ENCODE measurements around the gene EPB41L4B.

DNA sequence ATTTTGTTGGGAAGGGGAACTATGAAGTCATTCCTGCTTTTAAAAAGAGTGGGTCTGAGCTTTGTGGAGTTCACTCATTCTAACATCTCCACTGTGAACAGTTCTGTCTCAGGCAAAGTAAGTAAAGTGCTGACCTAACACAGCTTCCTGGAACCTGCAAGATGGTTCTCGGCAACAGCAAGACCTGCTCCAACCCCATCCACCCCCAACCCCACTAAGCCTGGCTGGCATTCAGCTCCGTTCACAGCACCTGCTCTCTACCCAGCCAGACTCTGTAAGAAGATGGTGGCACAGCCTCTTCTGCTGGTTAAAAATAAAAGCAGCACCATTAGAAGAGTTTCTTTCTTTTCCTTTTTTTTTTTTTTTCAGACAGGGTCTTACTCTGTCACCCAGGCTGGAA is 42.0 kb downstream of the EPB41L4B start:
- TF ChIP-seq RFX5 (IDR thresholded peaks at IDR 0.05; ENCODE audit: low read depth, low read length) = no peak
- no peak for TF ChIP-seq POLR2A (IDR thresholded peaks at IDR 0.05; ENCODE audit: low read depth, low read length)
- TF ChIP-seq CTCF (conservative IDR thresholded peaks at IDR 0.05; ENCODE audit: low read depth, low read length) = no peak
- no peak for TF ChIP-seq BHLHE40 (IDR thresholded peaks at IDR 0.05; ENCODE audit: low read depth, low read length)
- TF ChIP-seq SMC3 (IDR thresholded peaks at IDR 0.05; ENCODE audit: low read depth, low read length) = no peak
- no peak for TF ChIP-seq MXI1 (IDR thresholded peaks at IDR 0.05; ENCODE audit: borderline replicate concordance, low read depth, low read length)
- no peak for TF ChIP-seq CHD1 (IDR thresholded peaks at IDR 0.05; ENCODE audit: low read depth, low read length)
- no peak for TF ChIP-seq ELK1 (IDR thresholded peaks at IDR 0.05; ENCODE audit: borderline replicate concordance, low read depth, low read length)
- TF ChIP-seq NFE2L2 (IDR thresholded peaks at IDR 0.05; ENCODE audit: low read depth, low read length) = no peak

All from IMR-90 (cell line).